Adipocyte (in vitro differentiated cells): ENCODE data around the gene NOMO2.
"Not testable (repeated sequence)": the region's sequence is repeated elsewhere in the genome, so short reads cannot be mapped to it uniquely, and the experiment has no call there.

Experiments
- DNase-seq: peaks from one replicate; pipeline ENCODE4 v3.0.0-alpha.2; 2015; ENCODE audit warnings: low read depth
- H3K27me3 ChIP-seq: replicated peaks from 2 replicates; pipeline ENCODE4 v1.7.0; 2013; ENCODE audit warnings: mild to moderate bottlenecking, low read length, moderate library complexity; ENCODE audit not compliant: control insufficient read depth, insufficient read depth
- H3K36me3 ChIP-seq: 2 replicates; pipeline ENCODE4 v1.7.0; 2013; ENCODE audit warnings: low read length, mild to moderate bottlenecking, moderate library complexity; ENCODE audit not compliant: control insufficient read depth, insufficient read depth, severe bottlenecking
- H3K4me1 ChIP-seq: 2 replicates; pipeline ENCODE4 v1.7.0; 2013; ENCODE audit warnings: mild to moderate bottlenecking, low read length, moderate library complexity; ENCODE audit not compliant: control insufficient read depth, insufficient read depth
- H3K4me3 ChIP-seq: 2 replicates; pipeline ENCODE4 v1.7.0; 2013; ENCODE audit warnings: mild to moderate bottlenecking, low read length, moderate library complexity
- H3K9ac ChIP-seq: 2 replicates; pipeline ENCODE4 v1.7.0; 2013; ENCODE audit warnings: mild to moderate bottlenecking, low read length, moderate library complexity
- H3K9me3 ChIP-seq: 2 replicates; pipeline ENCODE4 v1.7.0; 2013; ENCODE audit warnings: mild to moderate bottlenecking, low read length, moderate library complexity; ENCODE audit not compliant: control insufficient read depth

The NOMO2 gene

GRCh38 chr16:18535519-18536168 lies 26.3 kb downstream of the NOMO2 start:
- not testable (repeated sequence) for H3K4me3 ChIP-seq, H3K9me3 ChIP-seq, H3K9ac ChIP-seq, H3K4me1 ChIP-seq, DNase-seq, H3K27me3 ChIP-seq, H3K36me3 ChIP-seq

DNA sequence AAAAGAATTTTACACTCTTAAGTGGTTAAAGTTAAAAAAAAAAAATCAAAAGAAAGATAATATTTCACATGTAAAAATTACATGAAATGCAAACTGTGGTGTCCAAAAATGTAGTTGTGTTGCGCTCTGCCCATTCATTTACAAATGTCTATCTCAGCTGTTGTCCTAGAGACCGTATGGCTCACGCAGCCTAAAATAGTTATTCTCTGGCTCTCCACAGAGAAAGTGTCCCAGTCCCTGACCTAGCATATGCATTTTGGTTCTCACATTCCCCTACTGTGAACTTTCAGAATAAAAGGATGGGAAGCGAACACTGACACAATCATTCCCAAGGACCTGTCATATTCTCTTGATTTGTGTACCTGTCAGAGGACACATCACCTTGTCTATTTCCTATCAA lies 27.6 kb downstream of the NOMO2 start:
- H3K4me1 ChIP-seq, H3K36me3 ChIP-seq, H3K9me3 ChIP-seq, H3K4me3 ChIP-seq, H3K9ac ChIP-seq, DNase-seq, H3K27me3 ChIP-seq: not testable (repeated sequence)

DNA sequence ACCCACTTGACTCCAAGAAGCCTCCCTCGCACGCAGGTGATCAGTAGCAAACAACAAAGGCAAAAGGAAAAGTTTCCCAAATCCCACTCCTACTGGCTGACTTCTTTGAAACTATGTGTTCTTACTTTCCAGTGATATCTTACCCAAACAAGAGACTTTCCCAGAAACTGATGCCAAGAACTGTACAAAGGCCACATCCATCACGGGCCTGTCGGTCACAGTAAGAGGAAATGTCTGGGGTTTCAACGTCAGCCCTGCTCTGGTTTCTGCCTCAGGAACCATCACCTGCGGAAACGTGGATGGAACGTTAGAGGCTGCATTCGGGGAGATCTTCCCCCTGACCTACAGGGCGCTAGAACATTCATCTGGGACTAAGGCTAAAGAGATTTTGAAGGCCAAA lies 30.6 kb downstream of the NOMO2 start:
- DNase-seq, H3K27me3 ChIP-seq, H3K36me3 ChIP-seq, H3K9me3 ChIP-seq, H3K4me1 ChIP-seq, H3K4me3 ChIP-seq, H3K9ac ChIP-seq: not testable (repeated sequence)

- DNase-seq, H3K9me3 ChIP-seq, H3K27me3 ChIP-seq, H3K9ac ChIP-seq, H3K4me3 ChIP-seq, H3K4me1 ChIP-seq: not testable (repeated sequence)
- H3K36me3 ChIP-seq = peaks cover 12% of the 10 kb centered on the region
Observed at GRCh38 chr16:18530329-18530728, 31.6 kb downstream of the NOMO2 start.

- not testable (repeated sequence) for H3K27me3 ChIP-seq, H3K4me3 ChIP-seq, H3K4me1 ChIP-seq, H3K9ac ChIP-seq, H3K9me3 ChIP-seq, DNase-seq
- peaks cover 12% of the 10 kb centered on the region for H3K36me3 ChIP-seq
Observed at GRCh38 chr16:18526547-18526946, 35.4 kb downstream of the NOMO2 start.

DNA sequence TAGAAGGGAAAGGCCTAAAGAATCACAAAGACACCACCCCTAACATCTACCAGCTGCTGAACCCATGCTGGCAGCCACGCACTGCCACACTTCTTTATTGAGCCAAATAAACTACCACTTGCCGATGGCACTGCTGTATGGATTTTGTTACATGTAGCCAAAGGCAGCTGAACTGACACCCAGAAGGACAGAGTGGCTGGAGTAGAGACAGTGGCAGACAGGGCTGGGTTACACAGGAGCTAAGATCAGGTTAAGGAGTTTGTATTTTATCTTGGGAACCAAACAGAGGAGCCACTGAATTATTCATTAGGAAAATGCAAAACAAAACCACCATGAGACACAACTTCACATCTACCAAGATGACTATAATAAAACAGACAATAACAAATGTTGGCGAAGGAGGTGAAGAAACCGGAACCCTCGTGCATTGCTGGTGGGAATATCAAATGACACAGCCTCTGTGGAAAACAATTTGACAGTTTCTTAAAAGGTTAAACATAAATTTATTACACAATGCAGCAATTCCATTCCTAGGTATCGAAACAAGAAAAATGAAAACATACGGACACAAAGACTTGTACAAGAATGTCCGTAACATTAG lies 35.9 kb downstream of the NOMO2 start:
- not testable (repeated sequence) for H3K9me3 ChIP-seq, H3K9ac ChIP-seq, H3K27me3 ChIP-seq, H3K4me3 ChIP-seq, DNase-seq, H3K4me1 ChIP-seq, H3K36me3 ChIP-seq

GRCh38 chr16:18522637-18523036 lies 39.3 kb downstream of the NOMO2 start:
- not testable (repeated sequence) for H3K4me3 ChIP-seq, H3K36me3 ChIP-seq, H3K9ac ChIP-seq, H3K4me1 ChIP-seq, DNase-seq, H3K27me3 ChIP-seq, H3K9me3 ChIP-seq

- H3K9me3 ChIP-seq, H3K27me3 ChIP-seq, H3K9ac ChIP-seq, H3K4me1 ChIP-seq, H3K4me3 ChIP-seq, H3K36me3 ChIP-seq, DNase-seq: not testable (repeated sequence)
Observed at GRCh38 chr16:18521445-18522181, 40.3 kb downstream of the NOMO2 start.

DNA sequence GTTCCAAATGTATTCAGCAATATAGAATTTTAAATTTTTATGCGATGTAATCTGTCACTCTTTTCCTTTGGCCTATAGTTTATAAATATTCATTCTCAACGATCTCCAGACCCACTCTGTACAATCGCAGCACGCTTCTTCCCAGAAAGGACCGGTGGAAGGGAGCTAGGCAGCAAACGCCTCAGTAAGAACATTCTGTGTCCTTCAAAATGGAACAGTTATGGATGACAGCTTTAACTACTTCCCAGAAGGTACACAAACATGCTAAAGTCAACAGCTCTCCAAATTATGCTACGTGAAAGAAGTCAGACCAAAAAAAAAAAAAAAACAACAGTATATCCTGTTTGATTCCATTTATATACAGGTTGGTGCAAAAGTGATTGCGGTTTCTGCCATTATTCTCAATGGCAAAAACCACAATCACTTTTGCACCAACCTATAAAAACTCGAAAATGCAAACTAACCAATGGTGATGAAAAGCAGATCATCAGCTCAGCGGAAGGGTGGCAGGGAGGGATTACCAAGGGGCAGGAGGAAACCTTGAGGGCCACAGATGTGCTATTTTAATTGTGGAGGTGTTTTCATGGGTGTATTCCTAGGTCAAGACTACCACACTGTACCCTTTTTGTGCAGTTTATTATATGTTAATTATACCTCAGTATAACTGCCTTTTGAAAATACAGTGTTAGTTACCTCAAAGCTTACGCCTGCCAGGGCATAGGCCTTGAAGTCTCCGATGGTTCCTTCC lies 43.2 kb downstream of the NOMO2 start:
- not testable (repeated sequence) for H3K4me3 ChIP-seq, H3K9ac ChIP-seq, H3K36me3 ChIP-seq, H3K9me3 ChIP-seq, H3K27me3 ChIP-seq, DNase-seq, H3K4me1 ChIP-seq

DNA sequence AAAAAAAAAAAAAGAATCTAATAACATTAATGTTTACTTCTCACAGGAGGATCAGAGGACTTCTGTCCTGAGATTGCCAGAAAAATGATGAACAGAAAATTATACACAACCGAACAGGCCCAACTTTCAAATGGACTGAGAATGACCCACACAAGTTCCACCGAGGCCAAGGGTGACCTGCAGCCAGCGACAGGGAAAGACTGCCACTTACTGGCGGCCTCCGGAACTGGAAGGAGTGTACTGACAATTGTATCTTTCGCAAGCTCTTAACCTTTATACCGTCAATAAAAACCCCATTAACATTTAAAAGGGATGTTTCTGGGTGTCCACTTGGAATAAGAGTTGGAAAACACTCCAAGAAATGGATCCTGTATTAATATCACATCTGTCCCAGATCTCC lies 63.5 kb downstream of the NOMO2 start:
- not testable (repeated sequence) for H3K36me3 ChIP-seq, H3K27me3 ChIP-seq, H3K9ac ChIP-seq, H3K4me1 ChIP-seq, DNase-seq, H3K9me3 ChIP-seq, H3K4me3 ChIP-seq

DNA sequence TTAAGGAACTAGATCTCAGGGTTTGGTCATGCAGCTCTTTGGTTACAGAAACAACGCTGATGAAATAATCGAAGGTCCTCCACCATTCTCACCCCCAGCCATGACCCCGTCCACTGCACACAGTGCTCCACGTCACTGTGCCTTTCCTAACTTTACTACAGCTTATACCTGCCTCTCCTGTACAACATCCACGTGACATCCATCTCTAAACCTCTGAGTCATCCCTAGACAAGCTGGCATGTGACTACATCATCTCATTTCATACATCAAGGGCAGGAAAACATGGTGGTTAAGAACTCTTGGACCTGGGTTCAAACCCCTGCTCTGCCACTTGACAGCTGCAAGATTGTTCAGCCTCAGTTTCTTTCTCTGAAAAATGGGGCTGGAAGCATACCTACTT lies 64.9 kb downstream of the NOMO2 start:
- H3K27me3 ChIP-seq, H3K9ac ChIP-seq, DNase-seq, H3K4me1 ChIP-seq, H3K4me3 ChIP-seq, H3K36me3 ChIP-seq, H3K9me3 ChIP-seq: not testable (repeated sequence)
